ENCODE data around the gene ANOS1. TPM values are rescaled to one million over a fixed set of nuclear protein-coding genes. Genes with fewer than 3 reads are reported as not detected.

ANOS1 gene
- total and polyA plus RNA-seq, 11 donors: 0.76 to 9.5 (median 5.2) TPM

DNA sequence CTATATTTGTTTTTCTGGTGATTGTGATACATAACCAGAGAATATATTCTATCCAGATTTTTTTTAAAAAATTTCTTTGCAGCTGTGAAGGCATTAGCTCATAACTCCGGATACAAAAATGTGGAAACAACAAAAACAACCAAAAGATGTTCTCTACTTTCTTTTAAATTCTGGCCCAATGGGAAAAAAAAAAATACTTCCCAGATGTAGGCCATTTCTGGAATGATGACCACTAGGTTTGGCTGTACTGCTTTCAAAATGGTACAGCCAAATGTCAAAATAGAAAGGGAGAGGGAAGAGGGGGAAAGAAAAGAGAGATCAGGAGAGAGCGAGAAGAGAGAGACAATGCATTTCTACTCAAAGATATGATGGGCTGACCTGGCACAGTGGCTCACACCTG lies 14.6 kb downstream of the ANOS1 start:
- 76 to 89% (median 81%) methylated on average over 2 of the region's 2 CpGs for WGBS, 4 donors
- TF ChIP-seq POLR2A (IDR thresholded peaks at IDR 0.05): no peak
- TF ChIP-seq, protein P1, sequence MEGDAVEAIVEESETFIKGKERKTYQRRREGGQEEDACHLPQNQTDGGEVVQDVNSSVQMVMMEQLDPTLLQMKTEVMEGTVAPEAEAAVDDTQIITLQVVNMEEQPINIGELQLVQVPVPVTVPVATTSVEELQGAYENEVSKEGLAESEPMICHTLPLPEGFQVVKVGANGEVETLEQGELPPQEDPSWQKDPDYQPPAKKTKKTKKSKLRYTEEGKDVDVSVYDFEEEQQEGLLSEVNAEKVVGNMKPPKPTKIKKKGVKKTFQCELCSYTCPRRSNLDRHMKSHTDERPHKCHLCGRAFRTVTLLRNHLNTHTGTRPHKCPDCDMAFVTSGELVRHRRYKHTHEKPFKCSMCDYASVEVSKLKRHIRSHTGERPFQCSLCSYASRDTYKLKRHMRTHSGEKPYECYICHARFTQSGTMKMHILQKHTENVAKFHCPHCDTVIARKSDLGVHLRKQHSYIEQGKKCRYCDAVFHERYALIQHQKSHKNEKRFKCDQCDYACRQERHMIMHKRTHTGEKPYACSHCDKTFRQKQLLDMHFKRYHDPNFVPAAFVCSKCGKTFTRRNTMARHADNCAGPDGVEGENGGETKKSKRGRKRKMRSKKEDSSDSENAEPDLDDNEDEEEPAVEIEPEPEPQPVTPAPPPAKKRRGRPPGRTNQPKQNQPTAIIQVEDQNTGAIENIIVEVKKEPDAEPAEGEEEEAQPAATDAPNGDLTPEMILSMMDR (IDR thresholded peaks at IDR 0.05): no peak
- DNase-seq (no peak), ATAC-seq (no peak)
- H3K4me3 ChIP-seq: no peak overlapping the region
- no peaks in the 10 kb centered on the region for H3K27me3 ChIP-seq
- intact Hi-C loops (cut with DNase I): no loop called here
- H3K27ac ChIP-seq: no peak overlapping the region
- peaks cover 0 to 4% (median 0%) of the 10 kb centered on the region in 12 donors for H3K4me1 ChIP-seq
- no peaks in the 10 kb centered on the region for H3K36me3 ChIP-seq
- H3K9me3 ChIP-seq: no peaks in the 10 kb centered on the region

DNA sequence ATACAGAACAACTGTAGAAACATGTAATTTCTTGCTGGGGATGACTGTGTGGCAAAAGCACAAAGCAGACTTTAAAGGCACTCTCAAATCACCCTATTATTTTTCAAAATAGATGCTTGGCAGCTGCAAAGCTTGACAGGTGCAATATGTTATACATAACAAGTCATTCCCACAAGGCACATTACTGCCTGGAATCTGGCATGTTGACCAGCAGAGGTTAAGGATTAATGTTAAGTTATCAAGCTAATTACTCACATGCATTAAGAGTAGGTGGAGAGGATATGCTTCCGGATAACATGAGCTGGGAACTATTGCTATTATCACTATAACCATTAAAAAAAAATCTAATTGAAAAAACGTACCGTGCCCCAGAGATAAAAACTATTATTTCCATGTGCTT lies 17.8 kb downstream of the ANOS1 start:
- TF ChIP-seq, protein P1 (IDR thresholded peaks at IDR 0.05): no peak
- no peak for TF ChIP-seq POLR2A (IDR thresholded peaks at IDR 0.05)

DNA sequence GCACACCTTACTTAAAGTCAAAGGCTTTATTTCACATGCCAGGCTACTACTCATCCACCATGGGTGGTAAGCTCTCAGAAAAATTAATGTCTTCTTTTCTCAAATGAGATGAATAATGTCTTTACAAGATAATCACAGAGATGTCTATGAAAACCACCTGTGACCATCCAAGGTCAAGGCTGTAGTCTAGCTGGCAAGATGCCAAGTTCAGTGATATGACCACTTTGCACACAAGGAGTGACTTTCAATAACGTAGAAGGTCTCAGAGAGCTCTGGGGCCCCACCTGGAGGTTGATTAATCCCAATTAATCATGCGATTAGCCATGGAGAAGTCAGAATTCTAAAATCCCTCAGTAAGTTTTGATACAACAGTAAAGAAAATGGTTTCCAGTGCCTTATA lies 20.5 kb downstream of the ANOS1 start:
- intact Hi-C loops (cut with DNase I): no loop called here
- no peak for TF ChIP-seq POLR2A (IDR thresholded peaks at IDR 0.05)
- TF ChIP-seq, protein P1 (IDR thresholded peaks at IDR 0.05): no peak
- Histone ChIP-seq H3K27me3 (no peaks in the 10 kb centered on the region), H3K9me3 (no peaks in the 10 kb centered on the region), H3K4me1 (peaks cover 0 to 4% (median 0%) of the 10 kb centered on the region in 12 donors), H3K4me3 (no peak overlapping the region), H3K27ac (no peak overlapping the region), H3K36me3 (no peaks in the 10 kb centered on the region)
- ATAC-seq (no peak), DNase-seq (no peak)
- WGBS, 4 donors: 57 to 64% (median 60%) methylated on average over 2 of the region's 2 CpGs

More for the DNA sequence above, 17.8 kb downstream of the ANOS1 start:
- no peaks in the 10 kb centered on the region for H3K36me3 ChIP-seq
- intact Hi-C loops (cut with DNase I): no loop called here
- H3K4me1 ChIP-seq: peaks cover 0 to 4% (median 0%) of the 10 kb centered on the region in 12 donors
- H3K27me3 ChIP-seq: no peaks in the 10 kb centered on the region
- no peak overlapping the region for H3K4me3 ChIP-seq
- H3K9me3 ChIP-seq: no peaks in the 10 kb centered on the region
- no peak for DNase-seq
- ATAC-seq: no peak
- WGBS, 4 donors: 46 to 56% (median 52%) methylated on average over 3 of the region's 3 CpGs
- no peak overlapping the region for H3K27ac ChIP-seq

DNA sequence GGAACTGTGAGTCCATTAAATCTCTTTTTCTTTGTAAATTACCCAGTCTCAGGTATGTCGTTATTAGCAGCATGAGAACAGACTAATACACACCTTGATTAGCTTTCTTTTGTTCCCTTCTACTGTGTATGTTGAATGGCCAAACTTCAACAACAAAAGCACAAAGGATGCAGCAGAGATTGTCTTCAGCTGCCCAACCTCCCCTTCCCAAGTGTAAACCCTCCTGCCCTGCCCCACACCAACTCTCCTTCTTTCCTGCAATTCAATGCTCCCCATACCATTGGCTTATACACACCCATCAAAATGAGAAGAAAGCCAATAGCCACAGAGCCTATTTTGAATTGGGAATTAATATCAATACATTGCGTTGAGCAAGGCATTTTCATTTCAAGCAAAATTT lies 27.8 kb downstream of the ANOS1 start:
- Histone ChIP-seq H3K36me3 (no peaks in the 10 kb centered on the region), H3K4me3 (no peak overlapping the region), H3K27ac (no peak overlapping the region), H3K4me1 (no peaks in the 10 kb centered on the region), H3K27me3 (no peaks in the 10 kb centered on the region), H3K9me3 (no peaks in the 10 kb centered on the region)
- 80 to 91% (median 85%) methylated on average over 2 of the region's 2 CpGs for WGBS, 4 donors
- no peak for ATAC-seq
- TF ChIP-seq, protein P1 (IDR thresholded peaks at IDR 0.05): no peak
- no peak for TF ChIP-seq POLR2A (IDR thresholded peaks at IDR 0.05)
- no peak for DNase-seq
- intact Hi-C loops (cut with DNase I): no loop called here

Data from heart left ventricle (tissue), 16 donors.